Kidney (tissue), 14 donors: Measurements from ENCODE around the gene GBA2. TPM values are rescaled to one million over a fixed set of nuclear protein-coding genes. Genes with fewer than 3 reads are reported as not detected.

Experiments
- DNase-seq, 5 donors: peaks; one replicate each; pipeline ENCODE4 v3.0.0-alpha.2; 2013 to 2020
- FAIRE-seq: peaks from 2 replicates; lab custom pipeline; 2012; peaks lifted over from hg19 to GRCh38; lab: Jason Lieb, UNC
- H3K27ac ChIP-seq, 2 donors: one replicate each; pipeline ENCODE4 v1.7.0; 2013; ENCODE audit warnings: low read depth in 2 of 2, low read length in 2 of 2, inconsistent platforms in 1 of 2
- H3K27me3 ChIP-seq: one replicate; pipeline ENCODE4 v1.7.1; 2013; ENCODE audit warnings: low read length, inconsistent platforms; ENCODE audit not compliant: control insufficient read depth, insufficient read depth
- H3K36me3 ChIP-seq, 3 donors: one replicate each; pipeline versions ENCODE4 v1.7.0 to v1.7.1; 2013; ENCODE audit warnings: low read length in 3 of 3, control low read depth in 1 of 3, inconsistent platforms in 1 of 3; ENCODE audit not compliant: insufficient read depth in 3 of 3, control insufficient read depth in 2 of 3
- H3K4me1 ChIP-seq, 3 donors: one replicate each; pipeline versions ENCODE4 v1.7.0 to v1.7.1; 2013; ENCODE audit warnings: low read length in 3 of 3, inconsistent platforms in 1 of 3, low read depth in 1 of 3; ENCODE audit not compliant: control insufficient read depth in 2 of 3, insufficient read depth in 2 of 3
- H3K4me3 ChIP-seq, 3 donors: one replicate each; pipeline versions ENCODE4 v1.7.0 to v1.8.1; 2013; ENCODE audit warnings: low read length in 3 of 3, control low read depth in 1 of 3, inconsistent platforms in 1 of 3
- H3K9ac ChIP-seq, 3 donors: one replicate each; pipeline versions ENCODE4 v1.7.0 to v1.7.1; 2013; ENCODE audit warnings: low read length in 3 of 3, control low read depth in 1 of 3, inconsistent platforms in 1 of 3
- H3K9me3 ChIP-seq, 3 donors: one replicate each; pipeline versions ENCODE4 v1.7.0 to v1.7.1; 2013; ENCODE audit warnings: low read length in 3 of 3, control low read depth in 1 of 3, inconsistent platforms in 1 of 3; ENCODE audit not compliant: control insufficient read depth in 2 of 3, insufficient read depth in 1 of 3
- intact Hi-C: fragments of 100-400 bp; cut with DNase I; formaldehyde crosslinking; loops from one replicate; pipeline ENCODE4 v1.11.1; 2022
- polyA plus RNA-seq: library from polyadenylated mRNA; stranded (reverse); fragments of 350-450 nt; fragmentation: Illumina TruSeq; extraction: RNeasy Lipid Tissue Mini Kit (QIAGEN cat#74804); gene quantifications from one replicate; pipeline ENCODE4 v1.2.3, GENCODE V29; 2014; ENCODE audit warnings: low read depth, low replicate concordance; ENCODE audit not compliant: insufficient read depth
- total RNA-seq: library from RNA; stranded (reverse); fragmentation: NEBNext Ultra II Directional; extraction: Animal tissue kit (Norgen Biotek cat#: 25700); gene quantifications from one replicate; pipeline ENCODE4 v1.2.1, GENCODE V29; 2021
- TF ChIP-seq, protein P1 (sequence below): IDR thresholded peaks from 3 replicates; pipeline ENCODE4 v1.5.1; 2012; ENCODE audit warnings: mild to moderate bottlenecking, moderate library complexity, borderline replicate concordance; ENCODE audit not compliant: insufficient read depth; ENCODE audit errors: extremely low read depth
- donor health status: control.
- donor health status: control.
- donor health status: control.
- donor health status: control.
- donor health status: control.
- donor health status: DM: yes; HTN: yes; CAD: no.
- donor health status: Normal renal cell carcinoma (clear cell type).

The GBA2 gene
- total and polyA plus RNA-seq, 2 donors from 2014 or later = 83.2 to 93.2 TPM

DNA sequence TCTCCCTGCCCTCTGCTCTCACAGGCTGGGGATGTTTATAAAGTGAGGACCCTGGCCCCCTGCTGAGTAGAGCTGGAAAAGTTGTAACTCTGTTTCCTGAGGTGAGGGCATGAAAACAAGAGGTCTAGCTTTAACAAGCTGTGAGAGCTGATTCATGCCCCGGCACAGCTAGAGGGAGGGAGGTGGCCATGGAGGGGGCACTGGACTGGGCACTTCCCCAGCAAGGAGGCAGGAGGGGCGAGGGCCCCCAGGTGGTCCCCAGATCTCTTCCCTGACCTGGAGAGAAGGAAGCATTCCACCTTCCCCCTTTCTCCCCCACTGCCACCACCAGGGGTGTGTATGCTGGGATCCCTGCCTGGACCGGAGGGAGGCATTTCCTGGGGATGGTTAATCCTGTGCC lies 5.2 kb upstream of the GBA2 start, which contains the start of gene MSMP:
TSS of gene MSMP (minus strand) at position 13 of the 400 bp plus-strand sequence. CDS start 147 bp downstream, outside the sequence.
- Histone ChIP-seq H3K27ac (no peak within 1 kb of the TSS), H3K4me3 (no peak within 1 kb of the TSS), H3K4me1 (peaks cover 0 to 19% (median 4%) of the 10 kb centered on the region in 3 donors), H3K9me3 (no peaks in the 10 kb centered on the region), H3K9ac (no peak within 1 kb of the TSS), H3K36me3 (peaks cover 11 to 38% (median 31%) of the 10 kb centered on the region in 3 donors), H3K27me3 (no peaks in the 10 kb centered on the region)
- DNase-seq (no peak), FAIRE-seq (no peak)
- TF ChIP-seq, protein P1, sequence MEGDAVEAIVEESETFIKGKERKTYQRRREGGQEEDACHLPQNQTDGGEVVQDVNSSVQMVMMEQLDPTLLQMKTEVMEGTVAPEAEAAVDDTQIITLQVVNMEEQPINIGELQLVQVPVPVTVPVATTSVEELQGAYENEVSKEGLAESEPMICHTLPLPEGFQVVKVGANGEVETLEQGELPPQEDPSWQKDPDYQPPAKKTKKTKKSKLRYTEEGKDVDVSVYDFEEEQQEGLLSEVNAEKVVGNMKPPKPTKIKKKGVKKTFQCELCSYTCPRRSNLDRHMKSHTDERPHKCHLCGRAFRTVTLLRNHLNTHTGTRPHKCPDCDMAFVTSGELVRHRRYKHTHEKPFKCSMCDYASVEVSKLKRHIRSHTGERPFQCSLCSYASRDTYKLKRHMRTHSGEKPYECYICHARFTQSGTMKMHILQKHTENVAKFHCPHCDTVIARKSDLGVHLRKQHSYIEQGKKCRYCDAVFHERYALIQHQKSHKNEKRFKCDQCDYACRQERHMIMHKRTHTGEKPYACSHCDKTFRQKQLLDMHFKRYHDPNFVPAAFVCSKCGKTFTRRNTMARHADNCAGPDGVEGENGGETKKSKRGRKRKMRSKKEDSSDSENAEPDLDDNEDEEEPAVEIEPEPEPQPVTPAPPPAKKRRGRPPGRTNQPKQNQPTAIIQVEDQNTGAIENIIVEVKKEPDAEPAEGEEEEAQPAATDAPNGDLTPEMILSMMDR = no peak
- intact Hi-C loops = no loop called here

DNA sequence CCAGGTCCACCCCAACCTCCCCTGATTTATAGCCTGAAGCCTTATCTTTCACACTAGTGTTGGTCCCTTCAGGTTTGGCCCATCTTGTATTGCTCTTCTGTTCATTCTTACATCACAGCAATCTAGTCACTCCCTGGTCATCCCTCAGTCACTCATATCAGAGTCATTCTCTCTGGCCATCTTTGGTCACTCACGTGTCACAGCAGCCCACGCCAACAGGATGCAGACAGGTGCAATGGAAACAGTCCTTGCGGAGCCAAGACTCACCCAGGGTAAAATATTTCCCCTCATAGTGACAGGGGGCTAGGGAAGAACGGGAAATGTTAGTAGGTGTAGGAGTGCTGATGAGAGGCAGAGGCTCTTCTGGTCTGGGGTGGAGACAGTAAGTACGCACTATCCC lies 4.4 kb upstream of the GBA2 start:
- no peak for FAIRE-seq

DNA sequence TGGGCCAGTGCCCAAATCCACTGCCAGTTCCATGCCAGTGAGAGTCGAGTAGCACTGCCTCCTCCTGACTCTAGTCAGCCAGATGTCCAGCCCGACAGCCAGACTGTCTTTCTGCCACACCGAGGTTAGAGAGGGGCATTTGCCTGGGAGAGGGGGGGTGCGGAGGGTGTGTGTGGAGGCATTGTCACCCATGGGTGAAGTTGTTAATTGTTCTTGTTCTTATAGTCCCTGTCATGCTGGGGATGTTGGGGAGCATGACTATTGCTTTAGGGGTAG lies 1.2 kb upstream of the GBA2 start:
- intact Hi-C loops = no loop called here
- Histone ChIP-seq H3K4me1 (peaks cover 0 to 23% (median 8%) of the 10 kb centered on the region in 3 donors), H3K4me3 (peak overlapping the region; percentile 77 to 91 (median 82)), H3K9ac (peak overlapping the region in 2 of 3 donors; percentile 83 to 94), H3K27me3 (no peaks in the 10 kb centered on the region), H3K27ac (peak overlapping the region; percentile 0 to 90), H3K36me3 (peaks cover 11 to 38% (median 31%) of the 10 kb centered on the region in 3 donors), H3K9me3 (no peaks in the 10 kb centered on the region)
- FAIRE-seq (no peak), DNase-seq (no peak)
- TF ChIP-seq, protein P1 = no peak

More for the DNA sequence above, 4.4 kb upstream of the GBA2 start:
- Histone ChIP-seq H3K9ac (no peak overlapping the region), H3K4me1 (peaks cover 0 to 19% (median 4%) of the 10 kb centered on the region in 3 donors), H3K27me3 (no peaks in the 10 kb centered on the region), H3K36me3 (peaks cover 11 to 38% (median 31%) of the 10 kb centered on the region in 3 donors), H3K9me3 (no peaks in the 10 kb centered on the region), H3K4me3 (no peak overlapping the region), H3K27ac (no peak overlapping the region)
- intact Hi-C loops = no loop called here
- TF ChIP-seq, protein P1 = no peak
- DNase-seq = no peak
